Activated CD8-positive, alpha-beta T cell treated with anti-CD3 and anti-CD28 coated beads for 36 hours (primary cell): Measurements from ENCODE around the gene OLFML1. TPM values are rescaled to one million over a fixed set of nuclear protein-coding genes. Genes with fewer than 3 reads are reported as not detected.
"Not testable (repeated sequence)": the region's sequence is repeated elsewhere in the genome, so short reads cannot be mapped to it uniquely, and the experiment has no call there.

Experiments used
- ATAC-seq: fragments of 200-7000 bp; cut with Tn5 transposase; one replicate; pipeline ENCODE4 v1.10.0; 2021; ENCODE audit warnings: mild to moderate bottlenecking, moderate library complexity
- CTCF ChIA-PET: fragments of 350-600 bp; sonication (Branson Sonifier 250); formaldehyde crosslinking; loops from one replicate; lab custom pipeline; 2021; ENCODE audit warnings: antibody characterized with exemption; lab: Charles Lee
- POLR2A ChIA-PET: fragments of 350-600 bp; sonication (Branson Sonifier 250); formaldehyde crosslinking; loops from one replicate; lab custom pipeline; 2021; ENCODE audit warnings: antibody characterized with exemption; lab: Charles Lee
- DNase-seq: peaks from one replicate; pipeline ENCODE4 v3.0.0-alpha.2; 2020
- H3K27ac Mint-ChIP-seq: one replicate; pipeline ENCODE4 v1.8.0; 2021; ENCODE audit warnings: mild to moderate bottlenecking, mixed read lengths
- H3K27me3 Mint-ChIP-seq: one replicate; pipeline ENCODE4 v1.8.0; 2021; ENCODE audit warnings: mixed read lengths
- H3K36me3 Mint-ChIP-seq: one replicate; pipeline ENCODE4 v1.8.0; 2021; ENCODE audit warnings: low read depth, mixed read lengths
- H3K4me1 Mint-ChIP-seq: one replicate; pipeline ENCODE4 v1.8.0; 2021; ENCODE audit warnings: low read depth, mixed read lengths
- H3K4me3 Mint-ChIP-seq: one replicate; pipeline ENCODE4 v1.8.0; 2021; ENCODE audit warnings: mild to moderate bottlenecking, moderate library complexity, mixed read lengths
- H3K9me3 Mint-ChIP-seq: one replicate; pipeline ENCODE4 v1.8.0; 2021; ENCODE audit warnings: mixed read lengths
- CTCF ChIP-seq: fragments of 200-600 bp; IDR thresholded peaks from one replicate; pipeline ENCODE4 v1.8.0; 2022; ENCODE audit warnings: antibody characterized with exemption, mild to moderate bottlenecking
- intact Hi-C: fragments of 100-400 bp; cut with micrococcal nuclease; formaldehyde crosslinking; loops from one replicate; pipeline ENCODE4 v1.10.0; 2022
- total RNA-seq, 2 experiments: library from RNA; stranded (reverse); gene quantifications; one replicate each; pipeline ENCODE4 v1.2.3, GENCODE V29; 2021

The OLFML1 gene
- total RNA-seq, 2 experiments from 2014 or later = not detected

GRCh38 chr11:7516475-7516874, 31.2 kb downstream of the OLFML1 start:
- intact Hi-C loops = loop anchor here (10.0 kb wide), 1 partner anchor 178 kb away; no protein-coding TSS in a partner anchor
- peak overlapping the region; percentile 77 for H3K27ac Mint-ChIP-seq

GRCh38 chr11:7517743-7518142, 32.4 kb downstream of the OLFML1 start:
- H3K27me3 Mint-ChIP-seq, H3K9me3 Mint-ChIP-seq, H3K36me3 Mint-ChIP-seq, DNase-seq, CTCF ChIA-PET, H3K27ac Mint-ChIP-seq, POLR2A ChIA-PET, ATAC-seq, H3K4me3 Mint-ChIP-seq: not testable (repeated sequence)
- intact Hi-C loops = loop anchor here (10.0 kb wide), 1 partner anchor 177 kb away; no protein-coding TSS in a partner anchor
- H3K4me1 Mint-ChIP-seq = peaks cover 15% of the 10 kb centered on the region

More at GRCh38 chr11:7516475-7516874, 31.2 kb downstream of the OLFML1 start:
- no peak for ATAC-seq
- H3K27me3 Mint-ChIP-seq = peaks cover 4% of the 10 kb centered on the region
- H3K4me1 Mint-ChIP-seq = peaks cover 24% of the 10 kb centered on the region
- no peaks in the 10 kb centered on the region for H3K9me3 Mint-ChIP-seq
- TF ChIP-seq CTCF = no peak
- POLR2A ChIA-PET = no interaction called here
- peak; percentile 25 for DNase-seq
- no peaks in the 10 kb centered on the region for H3K36me3 Mint-ChIP-seq
- H3K4me3 Mint-ChIP-seq = peak overlapping the region; percentile 42
- CTCF ChIA-PET = no interaction called here

- DNase-seq (no peak), ATAC-seq (no peak)
- Mint-ChIP-seq H3K4me3 (no peak overlapping the region), H3K27me3 (peaks cover 4% of the 10 kb centered on the region), H3K4me1 (peaks cover 19% of the 10 kb centered on the region), H3K36me3 (no peaks in the 10 kb centered on the region), H3K27ac (no peak overlapping the region), H3K9me3 (no peaks in the 10 kb centered on the region)
- ChIA-PET POLR2A (no interaction called here), CTCF (no interaction called here)
- TF ChIP-seq CTCF = no peak
- intact Hi-C loops = loop anchor here (10.0 kb wide), 1 partner anchor 176 kb away; no protein-coding TSS in a partner anchor
Observed at GRCh38 chr11:7518811-7519562, 33.7 kb downstream of the OLFML1 start.

- Mint-ChIP-seq H3K27me3 (peaks cover 2% of the 10 kb centered on the region), H3K4me3 (no peak overlapping the region), H3K36me3 (no peaks in the 10 kb centered on the region), H3K9me3 (no peaks in the 10 kb centered on the region), H3K4me1 (peaks cover 20% of the 10 kb centered on the region), H3K27ac (no peak overlapping the region)
- intact Hi-C loops = no loop called here
- ATAC-seq (peak; percentile 38), DNase-seq (peak; percentile 9)
- ChIA-PET CTCF (interaction anchor here (0.6 to 1.7 kb wide), 4 partner anchors 8 to 175 kb away, joined by 3 to 11 read pairs (median 4); no protein-coding TSS in a partner anchor), POLR2A (interaction anchor here (0.6 to 1.7 kb wide), 3 partner anchors 8 to 17 kb away, joined by 3 to 6 read pairs (median 3); no protein-coding TSS in a partner anchor)
- TF ChIP-seq CTCF = no peak
Observed at GRCh38 chr11:7520011-7520942, 35.0 kb downstream of the OLFML1 start.

GRCh38 chr11:7520981-7521487, 35.7 kb downstream of the OLFML1 start:
- H3K27ac Mint-ChIP-seq = no peak overlapping the region
- no peaks in the 10 kb centered on the region for H3K9me3 Mint-ChIP-seq
- POLR2A ChIA-PET = interaction anchor here (0.6 to 1.7 kb wide), 6 partner anchors 9 to 22 kb away, joined by 3 to 6 read pairs (median 4); no protein-coding TSS in a partner anchor
- no peaks in the 10 kb centered on the region for H3K27me3 Mint-ChIP-seq
- no peak for TF ChIP-seq CTCF
- no peak overlapping the region for H3K4me3 Mint-ChIP-seq
- intact Hi-C loops = no loop called here
- DNase-seq (no peak), ATAC-seq (peak; percentile 35)
- no peaks in the 10 kb centered on the region for H3K36me3 Mint-ChIP-seq
- CTCF ChIA-PET = interaction anchor here (0.6 to 1.8 kb wide), 6 partner anchors 7 to 174 kb away, joined by 3 to 11 read pairs (median 4); partner anchors contain the start of gene PPFIBP2
- H3K4me1 Mint-ChIP-seq = peaks cover 19% of the 10 kb centered on the region
